GM12874 (cell line): Measurements from ENCODE around the gene ARMC6.

ENCODE experiments used
- CTCF ChIP-seq: IDR thresholded peaks from 2 replicates; pipeline ENCODE4 v1.5.1; 2011; ENCODE audit warnings: low read depth, mild to moderate bottlenecking, control low read depth, low read length, moderate library complexity; ENCODE audit not compliant: insufficient read depth

Gene ARMC6

GRCh38 chr19:19068659-19069654 lies 35.6 kb downstream of the ARMC6 start:
- TF ChIP-seq CTCF = no peak

- TF ChIP-seq CTCF = no peak
These were observed 38.5 kb downstream of the ARMC6 start for GRCh38 chr19:19071897-19072296.

- no peak for TF ChIP-seq CTCF
These were observed 40.9 kb downstream of the ARMC6 start for GRCh38 chr19:19074196-19074882.

GRCh38 chr19:19075126-19075525 lies 41.7 kb downstream of the ARMC6 start:
- TF ChIP-seq CTCF = no peak

- no peak for TF ChIP-seq CTCF
These were observed 43.1 kb downstream of the ARMC6 start for GRCh38 chr19:19076476-19076875.

GRCh38 chr19:19077103-19077502 lies 43.7 kb downstream of the ARMC6 start:
- no peak for TF ChIP-seq CTCF

- no peak for TF ChIP-seq CTCF
These were observed 45.4 kb downstream of the ARMC6 start for GRCh38 chr19:19078801-19079200.
